ENCODE results near the gene NCK2.
"Not testable (repeated sequence)": the region's sequence is repeated elsewhere in the genome, so short reads cannot be mapped to it uniquely, and the experiment has no call there.

NCK2 gene

DNA sequence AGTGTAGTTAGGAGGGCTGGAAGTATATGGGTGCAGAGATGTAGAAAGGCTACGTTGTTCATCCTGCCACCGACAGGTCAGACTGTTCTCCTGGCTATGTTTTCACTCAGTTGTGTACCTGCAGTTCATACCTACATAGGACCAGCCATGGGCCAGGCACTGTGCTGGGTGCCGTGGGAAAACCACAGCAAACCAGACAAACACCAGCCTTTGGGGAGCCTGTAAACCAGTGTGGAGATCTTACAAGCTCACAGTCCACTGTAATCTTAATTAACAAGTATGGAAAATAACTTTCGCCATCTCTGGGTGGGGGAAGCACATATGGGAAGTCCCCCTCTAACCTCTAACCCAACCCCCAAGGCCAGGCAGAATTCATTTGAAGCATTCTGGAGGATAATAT lies 12.7 kb downstream of the NCK2 start:
- no peak for DNase-seq

DNA sequence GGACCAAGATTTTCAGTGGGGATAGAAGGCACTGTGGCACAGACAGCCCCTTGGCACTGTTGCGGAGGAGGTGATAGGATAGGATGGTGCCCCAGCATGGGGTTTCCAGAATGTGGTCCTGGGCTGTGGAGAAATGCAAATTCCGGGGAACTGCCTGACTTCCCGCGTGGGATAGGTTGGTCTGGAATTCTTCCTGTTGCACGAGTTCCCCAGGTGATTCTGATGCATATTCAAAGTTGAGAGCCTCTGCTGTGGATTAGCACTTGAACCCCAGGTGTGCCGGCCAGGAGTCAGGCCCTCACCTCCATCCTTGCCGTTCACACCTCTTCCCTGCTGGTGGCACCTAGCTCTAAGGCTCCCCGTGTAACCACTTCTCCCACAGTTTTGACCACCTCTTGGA lies 15.5 kb downstream of the NCK2 start:
- no peak for DNase-seq

DNA sequence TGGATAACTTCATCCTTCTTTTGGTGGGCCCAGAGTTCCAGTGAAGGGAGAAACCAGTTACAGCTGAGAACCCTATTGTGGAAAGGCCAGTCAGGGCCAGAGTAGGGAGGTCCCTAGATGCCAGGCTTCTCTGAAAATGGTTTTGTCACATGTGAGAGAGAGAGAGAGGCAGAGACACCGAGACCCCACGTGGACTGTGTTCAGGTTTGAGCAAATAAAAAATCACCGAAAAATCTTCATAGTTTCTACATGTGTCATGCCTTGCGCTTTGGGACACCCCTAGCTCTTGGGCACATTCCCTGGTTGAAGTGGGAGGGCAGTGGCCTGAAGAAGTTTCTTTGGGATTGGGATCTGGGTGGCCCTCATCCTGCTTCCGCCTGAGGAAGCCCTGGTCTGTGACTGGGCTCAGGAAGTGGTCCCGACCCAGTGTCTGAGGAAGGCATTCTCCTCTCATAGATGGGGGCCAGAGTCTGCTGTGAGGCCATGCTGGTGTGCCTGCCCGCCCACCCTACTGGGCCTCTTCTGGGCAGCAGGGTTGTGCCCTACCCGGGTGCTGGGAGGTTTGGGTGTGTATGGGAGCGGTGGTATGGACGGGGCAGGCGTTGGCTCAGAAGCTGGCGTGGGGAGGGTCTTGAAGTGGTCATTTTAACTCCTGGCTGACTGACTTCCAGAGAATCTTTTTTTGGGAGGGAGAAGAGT lies 16.1 kb downstream of the NCK2 start:
- DNase-seq = no peak

DNA sequence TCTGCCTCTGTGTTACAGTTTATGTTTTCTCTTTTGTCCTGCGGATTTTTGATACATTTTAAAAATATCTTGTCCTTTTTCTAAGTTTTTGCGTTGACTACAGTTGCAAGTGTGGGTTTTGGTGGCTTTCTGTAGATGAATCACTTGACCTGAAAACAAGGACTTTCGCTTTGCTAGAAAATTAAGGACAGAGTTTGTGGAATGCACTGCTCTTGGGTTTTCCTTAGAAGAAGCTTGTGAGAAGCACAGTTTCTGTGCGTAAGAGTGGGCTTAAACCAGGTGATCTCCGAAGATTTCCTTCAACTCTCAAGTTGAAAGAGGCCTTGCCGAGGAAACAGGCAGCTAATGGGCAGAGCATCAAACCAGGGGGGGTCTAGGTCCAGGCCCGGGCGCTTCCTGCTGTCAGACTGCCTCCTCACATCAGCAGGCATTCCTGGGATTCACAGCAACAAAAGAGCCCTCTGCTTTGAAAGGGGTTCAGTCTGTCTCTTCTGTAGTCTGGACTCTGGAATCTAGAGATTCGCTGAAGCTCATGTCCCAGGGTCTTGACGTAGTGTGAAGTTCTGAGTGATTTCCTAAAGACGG lies 17.3 kb downstream of the NCK2 start:
- DNase-seq = no peak

DNA sequence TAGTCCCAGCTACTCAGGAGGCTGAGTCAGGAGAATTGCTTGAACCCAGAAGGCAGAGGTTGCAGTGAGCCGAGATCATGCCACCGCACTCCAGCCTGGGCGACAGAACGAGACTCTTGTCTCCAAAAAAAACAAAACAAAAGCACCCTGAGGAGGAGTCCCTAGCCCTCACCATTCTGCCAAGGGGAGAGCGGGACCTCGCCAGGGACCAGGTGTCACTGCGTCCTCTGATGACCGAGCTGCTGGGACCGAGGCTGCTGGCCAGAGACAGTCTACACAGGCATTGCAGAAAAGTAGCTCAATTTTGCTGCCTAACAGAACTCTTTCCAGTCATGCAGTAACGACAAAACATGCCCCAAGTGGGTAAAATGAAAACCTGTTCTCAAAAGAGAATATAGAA lies 18.4 kb downstream of the NCK2 start:
- no peak for DNase-seq

DNA sequence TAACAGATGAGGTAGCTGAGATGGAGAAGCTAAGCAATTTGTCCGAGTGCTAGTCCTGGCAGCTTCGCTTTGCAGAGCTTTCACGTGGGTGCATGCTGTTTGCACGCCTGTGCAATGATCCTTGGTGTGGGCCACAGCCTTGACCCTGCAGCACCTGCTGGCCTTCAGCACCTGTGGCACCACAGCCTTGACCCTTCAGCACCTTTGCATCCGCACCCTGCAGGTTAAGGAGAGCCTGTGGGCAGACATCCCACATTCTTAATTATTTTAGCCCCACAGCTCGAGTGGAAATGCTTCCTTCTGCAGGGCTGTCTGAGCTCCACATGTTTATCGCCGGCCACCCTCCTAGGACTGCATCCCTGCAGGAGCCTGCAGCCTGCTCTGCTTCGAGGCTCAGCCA lies 19.3 kb downstream of the NCK2 start:
- DNase-seq = no peak

DNA sequence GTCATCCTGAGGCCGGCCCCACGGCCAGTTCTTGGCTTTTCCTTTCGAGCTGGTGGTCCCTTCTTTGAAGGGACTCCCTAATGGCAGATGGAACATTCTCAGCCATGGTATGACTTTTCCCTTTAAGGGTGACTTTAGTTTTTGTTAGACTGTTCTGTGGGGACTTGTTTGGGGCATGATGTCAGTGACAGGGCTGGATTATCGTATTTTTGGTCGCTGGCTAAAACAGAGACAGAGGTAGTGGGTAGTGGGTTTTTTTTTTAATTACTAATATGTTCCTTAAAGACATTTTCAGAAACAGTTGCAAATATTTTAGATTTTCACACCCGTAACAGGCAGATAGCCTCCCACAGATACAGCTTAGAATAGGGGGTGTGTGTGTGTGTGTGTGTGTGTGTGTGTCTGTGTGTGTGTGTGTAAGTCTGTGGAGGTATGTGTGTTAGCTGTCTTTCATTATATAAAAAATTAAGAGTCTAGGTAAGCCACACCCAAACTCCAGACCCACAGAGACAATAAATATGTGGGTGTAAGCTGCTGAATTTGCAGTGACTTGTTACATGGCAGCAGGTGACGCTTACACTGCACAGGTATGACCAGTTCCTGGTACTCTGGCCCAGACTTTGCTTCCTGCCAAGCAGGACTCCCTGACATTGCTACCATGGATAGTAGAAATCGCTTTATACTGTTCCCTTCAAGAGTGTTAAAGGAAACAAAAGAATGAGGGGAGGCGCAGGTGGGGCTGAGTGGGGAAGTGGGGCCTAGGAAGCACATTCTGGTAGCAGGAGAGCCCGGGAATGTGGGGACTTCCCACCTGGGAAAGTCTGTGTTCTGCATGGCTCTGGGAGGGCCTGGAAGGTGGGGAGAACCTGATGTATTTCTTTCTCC lies 20.9 kb downstream of the NCK2 start:
- no peak for DNase-seq

DNA sequence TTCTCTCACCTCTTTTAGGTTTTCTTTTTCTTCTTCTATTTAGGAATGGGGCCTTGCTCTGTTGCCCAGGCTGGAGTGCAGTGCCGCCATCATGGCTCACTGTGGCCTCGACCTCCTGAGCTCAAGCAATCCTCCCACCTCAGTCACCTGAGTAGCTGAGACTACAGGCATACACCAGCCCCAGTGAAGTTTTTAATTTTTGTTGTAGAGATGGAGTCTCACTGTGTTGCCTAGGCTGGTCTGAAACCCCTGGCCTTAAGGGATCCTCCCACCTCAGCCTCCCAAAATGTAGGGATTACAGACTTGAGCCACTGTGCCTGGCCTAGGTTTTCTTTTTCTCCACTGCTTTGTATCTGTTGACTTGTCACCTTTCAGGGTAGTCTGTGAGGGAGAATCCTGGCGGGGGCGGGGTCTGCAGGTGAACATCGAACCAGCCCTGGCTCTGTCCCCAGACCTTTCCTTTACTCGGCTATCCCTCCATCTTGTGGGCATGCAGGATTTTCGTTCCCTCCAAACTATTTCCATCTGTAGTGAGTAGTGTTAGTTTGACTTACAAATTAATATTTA lies 21.7 kb downstream of the NCK2 start:
- DNase-seq = no peak

DNA sequence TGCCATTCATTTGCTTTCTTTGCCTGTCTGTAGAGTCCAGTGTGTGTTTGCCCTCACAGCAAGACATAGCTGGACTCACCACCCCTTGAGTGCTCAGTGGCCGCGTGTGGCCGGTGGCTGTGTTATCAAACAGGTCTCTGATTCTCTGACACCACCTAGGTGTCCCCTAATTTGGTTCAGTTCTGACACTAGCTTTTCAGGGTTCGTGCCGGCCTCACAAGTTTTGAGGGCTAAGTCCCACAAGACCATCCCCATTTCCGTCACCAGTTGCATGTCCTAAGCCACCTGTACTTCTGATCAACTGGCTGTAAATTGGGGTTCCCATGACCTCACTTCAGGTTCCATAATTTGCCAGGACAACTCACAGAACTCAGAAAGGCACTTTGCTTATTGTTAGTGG lies 23.5 kb downstream of the NCK2 start:
- DNase-seq = no peak

DNA sequence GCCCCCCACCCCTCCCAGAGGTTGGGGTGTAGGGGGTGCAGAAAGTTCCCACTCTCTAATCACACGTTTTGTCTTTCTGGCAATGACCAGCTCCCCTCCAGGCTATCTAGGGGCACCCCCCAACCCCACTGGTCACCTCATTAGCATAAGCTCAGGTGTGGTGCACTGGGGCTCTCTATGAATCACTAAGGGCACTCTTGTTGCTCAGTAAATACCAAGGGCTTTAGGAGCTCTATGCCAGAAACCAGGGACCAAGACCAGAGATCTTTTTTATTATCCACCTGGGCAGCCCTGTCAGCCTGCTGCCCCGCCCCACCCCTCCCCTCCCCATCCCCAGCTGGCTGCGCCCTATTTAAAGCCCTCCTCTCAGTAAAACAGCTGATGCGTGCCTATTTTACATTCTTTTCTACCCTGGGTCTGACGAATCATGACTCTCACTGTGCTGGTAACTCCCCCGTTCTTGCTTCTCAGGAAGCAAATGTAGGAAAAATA lies 24.3 kb downstream of the NCK2 start:
- no peak for DNase-seq

DNA sequence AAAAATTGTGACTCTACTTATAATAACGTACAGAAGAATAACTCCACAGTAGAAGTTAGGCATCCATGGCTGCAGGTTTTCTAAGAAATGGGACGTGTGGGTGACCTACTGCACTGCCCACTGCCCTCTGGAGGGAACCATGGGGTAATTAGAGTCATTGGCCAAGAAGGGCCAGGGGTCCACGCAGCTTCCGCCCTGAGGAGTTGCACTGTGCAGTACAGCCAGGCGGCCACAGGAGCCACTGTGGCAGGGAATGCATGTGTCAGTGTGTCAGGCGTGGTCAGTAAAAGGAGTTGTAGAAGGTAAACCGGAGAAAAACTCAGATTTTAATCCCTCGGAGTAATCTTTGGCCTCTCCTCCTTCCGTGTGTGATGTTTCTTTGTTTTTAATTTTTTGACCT lies 24.8 kb downstream of the NCK2 start:
- DNase-seq = no peak

DNA sequence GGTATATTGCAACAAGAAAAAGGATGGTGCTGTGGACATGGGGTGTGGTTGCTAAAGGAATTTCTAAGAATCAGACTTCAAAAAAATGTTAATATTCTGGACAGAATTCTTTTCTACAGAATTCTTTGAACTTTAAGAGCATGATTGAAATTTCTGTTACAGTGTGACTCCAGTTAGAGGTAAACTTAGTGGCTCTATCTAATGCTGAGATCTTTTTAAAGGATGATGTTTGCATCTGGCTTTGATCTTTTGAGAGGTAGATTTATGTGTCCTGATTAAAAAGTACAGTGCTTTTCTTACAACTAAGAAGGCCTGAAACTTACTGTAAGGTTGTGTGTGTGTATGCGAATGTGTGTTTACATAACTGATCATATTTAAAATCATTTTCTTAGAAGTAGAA lies 25.4 kb downstream of the NCK2 start:
- DNase-seq = no peak

DNA sequence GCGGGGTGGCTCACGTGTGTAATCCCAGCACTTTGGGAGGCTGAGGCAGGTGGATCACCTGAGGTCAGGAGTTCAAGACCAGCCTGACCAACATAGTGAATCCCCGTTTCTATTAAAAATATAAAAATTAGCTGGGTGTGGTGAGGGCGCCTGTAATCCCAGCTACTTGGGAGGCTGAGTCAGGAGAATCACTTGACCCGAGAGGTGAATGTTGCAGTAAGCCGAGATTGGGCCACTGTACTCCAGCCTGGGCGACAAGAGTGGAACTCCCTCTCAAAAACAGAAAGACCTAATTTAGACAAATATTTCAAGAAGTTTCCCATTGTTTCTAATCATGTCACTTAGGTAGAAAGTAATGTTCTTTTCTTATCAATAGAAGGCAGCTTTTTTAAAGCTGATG lies 26.6 kb downstream of the NCK2 start:
- not testable (repeated sequence) for DNase-seq

DNA sequence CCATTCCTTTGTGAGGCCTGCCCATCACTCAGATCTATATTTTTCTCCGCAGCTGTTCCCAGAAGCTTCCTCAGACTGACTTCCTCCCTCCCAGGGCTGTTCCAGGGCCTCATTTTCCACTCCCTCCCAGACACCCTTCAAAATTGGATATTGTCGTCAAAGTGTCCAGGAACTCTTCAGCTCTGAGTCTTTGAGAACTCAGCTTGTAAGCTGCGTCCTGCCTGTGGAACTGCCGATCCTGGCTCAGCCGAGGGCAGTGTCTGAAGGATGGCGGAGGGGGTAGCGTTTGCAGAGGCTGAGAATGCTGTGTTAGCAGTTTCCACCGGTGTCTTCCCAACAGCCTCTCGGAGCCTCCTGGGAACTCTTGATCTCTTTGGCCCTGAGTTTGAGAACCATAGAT lies 27.1 kb downstream of the NCK2 start:
- no peak for DNase-seq

DNA sequence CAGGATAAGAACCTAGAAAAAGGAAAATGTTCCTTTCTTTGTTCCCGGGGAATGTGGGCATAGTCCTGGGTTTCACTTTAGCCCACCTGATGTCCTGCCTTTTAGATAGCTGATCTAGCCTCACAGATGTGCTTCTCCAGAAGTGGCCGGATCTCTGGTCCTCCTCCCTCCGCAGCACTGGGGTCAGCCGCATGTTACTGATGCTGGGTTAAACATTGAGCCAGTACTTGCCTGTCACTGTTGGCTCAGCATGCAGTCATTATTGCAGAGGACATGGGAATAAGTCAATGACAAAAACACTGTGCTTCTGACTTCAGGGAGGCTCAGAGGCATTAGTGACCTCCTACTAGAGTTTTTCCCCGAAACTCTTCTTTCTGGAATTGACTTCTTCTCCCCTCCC lies 27.6 kb downstream of the NCK2 start:
- no peak for DNase-seq

DNA sequence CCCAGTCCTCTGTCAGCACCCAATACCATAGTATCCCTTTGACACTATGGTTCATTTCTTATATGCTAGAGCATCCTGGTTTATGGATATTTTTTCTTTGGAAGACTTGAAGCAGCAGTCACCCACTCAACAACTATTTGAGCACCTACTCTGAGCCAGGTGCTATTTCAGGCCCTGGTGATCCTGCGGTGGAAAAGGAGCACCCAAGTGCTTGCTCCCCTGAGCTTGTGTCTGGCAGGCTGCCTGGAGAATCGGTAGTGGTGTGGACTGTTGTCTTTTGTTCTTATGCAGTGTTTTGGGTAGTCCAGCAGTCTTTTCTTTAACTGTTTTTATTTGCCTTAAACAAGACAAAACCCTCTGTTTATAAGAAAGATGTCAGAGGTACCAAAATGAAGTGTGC lies 28.9 kb downstream of the NCK2 start:
- DNase-seq = no peak

DNA sequence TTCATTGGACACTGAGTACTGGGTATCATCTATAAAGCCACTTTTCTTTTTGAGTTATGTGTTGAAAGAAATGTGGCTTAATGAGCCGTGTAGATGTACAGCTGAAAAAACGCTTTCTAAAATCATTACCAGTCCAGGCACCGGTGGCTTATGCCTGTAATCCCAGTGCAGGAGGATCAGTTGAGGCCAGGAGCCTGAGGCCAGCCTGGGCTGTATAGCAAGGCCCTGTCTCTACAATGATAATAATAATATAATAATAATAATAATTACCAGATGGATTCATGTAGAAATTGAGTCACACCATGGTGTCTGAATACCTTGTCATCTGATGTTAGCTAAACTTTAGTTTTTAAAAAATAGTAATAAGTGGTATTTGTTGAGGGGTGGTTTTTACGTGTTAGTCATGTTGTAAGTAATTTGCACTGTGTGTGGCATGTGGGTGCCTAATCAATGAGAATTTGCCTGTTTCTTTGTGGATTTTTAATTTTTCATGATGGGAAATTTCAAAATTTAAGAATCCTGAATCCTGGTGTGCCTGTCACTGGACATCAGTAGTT lies 30.1 kb downstream of the NCK2 start:
- DNase-seq = no peak

DNA sequence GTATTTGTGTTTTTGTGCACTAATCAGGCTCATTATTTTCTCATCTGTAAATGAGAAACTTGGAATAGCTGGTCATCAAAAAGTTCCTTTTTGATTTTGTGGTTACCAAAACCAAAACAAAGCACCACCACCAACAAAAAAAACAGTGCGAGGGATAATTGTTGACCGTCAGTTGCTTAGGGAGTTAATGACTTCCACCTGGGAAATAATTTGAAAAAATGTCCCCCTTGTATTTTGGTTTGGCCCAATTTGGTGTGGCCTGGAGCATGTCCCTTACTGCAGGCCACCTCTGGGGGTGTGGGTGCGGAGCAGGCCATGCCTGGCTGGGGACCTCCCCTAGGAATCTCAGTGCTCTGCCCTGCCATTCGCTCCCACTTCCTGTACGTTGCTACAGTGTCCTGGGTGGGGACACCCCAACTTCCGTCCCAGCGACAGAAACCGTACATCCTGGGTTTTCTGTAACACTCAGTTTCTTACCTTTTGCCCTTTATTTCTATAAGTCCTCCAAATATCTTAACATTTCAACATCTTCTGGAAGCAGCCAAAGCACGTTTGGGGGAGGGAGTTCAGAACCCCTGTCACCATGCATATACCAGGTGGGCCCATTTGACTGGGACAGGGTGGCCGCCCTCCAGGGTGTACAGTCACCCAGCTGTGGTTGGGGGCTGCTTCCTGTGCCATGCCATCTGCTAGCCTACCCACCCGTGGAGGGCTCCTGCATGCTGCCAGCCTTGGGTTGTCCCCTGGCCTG lies 31.3 kb downstream of the NCK2 start:
- DNase-seq = no peak

DNA sequence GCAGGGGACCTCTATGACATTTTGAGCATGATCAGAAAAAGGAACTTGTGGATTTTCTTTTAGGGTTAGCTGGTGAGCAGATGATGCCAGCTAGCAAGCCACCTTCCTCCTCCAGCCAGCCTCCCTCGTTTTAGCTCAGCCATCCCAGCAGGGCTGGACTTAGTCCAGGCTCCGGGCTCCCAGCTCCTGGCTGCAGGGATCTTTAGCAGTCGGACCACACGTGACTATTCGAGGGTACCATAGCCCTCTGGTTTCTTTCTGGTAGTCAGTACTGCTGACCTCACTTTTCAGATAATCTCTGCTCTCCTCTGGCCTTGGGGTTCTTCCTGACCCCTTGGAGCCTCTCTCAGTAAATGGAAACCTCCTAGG lies 31.8 kb downstream of the NCK2 start:
- DNase-seq = no peak

DNA sequence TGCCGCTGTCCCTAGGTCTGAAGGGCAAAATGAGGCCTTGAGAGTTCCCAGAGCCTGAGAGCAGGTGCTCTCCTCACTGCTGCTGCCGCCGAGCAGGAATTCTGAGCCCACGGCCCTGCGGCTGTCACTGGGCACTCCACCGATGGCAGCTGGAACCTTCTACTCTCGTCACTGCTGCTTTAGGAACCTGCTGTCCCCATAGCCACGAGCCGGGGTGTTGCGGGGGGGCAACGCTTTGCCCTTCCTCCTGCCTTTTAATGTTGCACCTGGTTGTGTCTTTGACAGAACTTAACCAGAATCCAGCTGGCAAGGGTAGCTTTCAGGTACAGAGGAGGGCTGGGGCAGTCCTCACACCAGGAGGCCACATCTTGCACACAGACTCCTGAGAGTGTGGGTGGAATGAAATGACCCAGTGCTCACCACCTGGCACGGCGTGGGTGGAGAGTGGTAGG lies 32.3 kb downstream of the NCK2 start:
- DNase-seq = no peak

DNA sequence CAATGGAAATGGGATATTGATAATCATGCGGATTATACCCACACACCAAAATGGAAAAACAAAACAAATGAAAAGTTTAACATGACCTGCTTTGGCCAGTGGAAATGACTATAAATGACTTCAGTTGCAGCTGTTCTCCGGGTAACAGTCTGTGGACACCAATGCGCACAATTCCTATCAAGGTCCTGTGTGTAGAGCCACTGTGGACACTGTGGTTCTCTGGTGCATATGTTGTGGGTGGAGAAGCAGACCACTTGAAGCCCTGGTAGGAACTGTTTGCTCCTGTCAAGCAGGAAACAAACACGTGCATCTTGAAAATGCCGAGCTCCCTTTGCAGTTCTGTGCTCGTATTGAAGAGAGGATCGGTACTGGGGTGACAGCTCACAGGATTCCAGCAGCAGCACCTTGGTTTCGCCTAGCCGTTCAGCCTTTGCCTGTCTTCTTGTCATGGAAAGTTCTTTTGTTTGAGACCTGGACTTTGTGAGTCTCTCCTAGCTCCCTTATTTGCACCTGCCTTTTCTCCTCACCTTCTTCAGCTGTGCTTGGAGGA lies 32.9 kb downstream of the NCK2 start:
- DNase-seq = no peak

DNA sequence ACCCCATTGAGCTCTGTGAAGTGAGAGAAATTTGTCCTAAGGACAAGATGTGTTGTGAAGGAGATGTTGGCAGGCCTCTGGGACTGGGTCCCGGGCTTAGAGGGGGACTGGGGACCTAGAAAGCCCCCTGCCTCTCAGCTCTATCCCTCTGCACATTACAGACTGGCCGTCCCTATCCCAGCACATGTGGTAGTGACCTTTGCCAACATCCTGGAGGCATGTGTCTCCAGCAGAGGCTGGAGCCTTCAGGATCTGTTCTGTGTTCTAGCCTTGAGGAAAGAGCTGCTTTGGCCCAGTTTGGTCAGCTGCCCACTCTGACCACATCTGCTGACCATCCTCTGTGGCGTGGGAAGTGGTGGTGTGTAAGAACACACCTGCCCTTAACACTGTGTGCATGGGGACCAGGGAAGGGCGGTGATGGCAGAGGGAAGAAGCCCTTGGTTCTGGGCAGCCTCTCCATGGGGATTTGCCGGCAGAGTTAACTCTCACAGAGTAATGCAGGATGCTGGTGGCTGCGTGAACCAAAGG lies 33.4 kb downstream of the NCK2 start:
- no peak for DNase-seq

Data from NCI-H2081 (cell line).